GM12872 (cell line): ENCODE measurements around the gene CSF1R.

Experiments
- CTCF ChIP-seq: IDR thresholded peaks from 3 replicates; pipeline ENCODE4 v1.5.1; 2011; ENCODE audit warnings: low read depth, mild to moderate bottlenecking, low read length, moderate library complexity; ENCODE audit not compliant: insufficient read depth

Gene CSF1R

GRCh38 chr5:150106674-150107426, 20.5 kb upstream of the CSF1R start:
- no peak for TF ChIP-seq CTCF

- no peak for TF ChIP-seq CTCF
Observed at GRCh38 chr5:150105928-150106615, 19.7 kb upstream of the CSF1R start.

- TF ChIP-seq CTCF, result no peak
Observed at GRCh38 chr5:150104550-150104870, 18.2 kb upstream of the CSF1R start.

DNA sequence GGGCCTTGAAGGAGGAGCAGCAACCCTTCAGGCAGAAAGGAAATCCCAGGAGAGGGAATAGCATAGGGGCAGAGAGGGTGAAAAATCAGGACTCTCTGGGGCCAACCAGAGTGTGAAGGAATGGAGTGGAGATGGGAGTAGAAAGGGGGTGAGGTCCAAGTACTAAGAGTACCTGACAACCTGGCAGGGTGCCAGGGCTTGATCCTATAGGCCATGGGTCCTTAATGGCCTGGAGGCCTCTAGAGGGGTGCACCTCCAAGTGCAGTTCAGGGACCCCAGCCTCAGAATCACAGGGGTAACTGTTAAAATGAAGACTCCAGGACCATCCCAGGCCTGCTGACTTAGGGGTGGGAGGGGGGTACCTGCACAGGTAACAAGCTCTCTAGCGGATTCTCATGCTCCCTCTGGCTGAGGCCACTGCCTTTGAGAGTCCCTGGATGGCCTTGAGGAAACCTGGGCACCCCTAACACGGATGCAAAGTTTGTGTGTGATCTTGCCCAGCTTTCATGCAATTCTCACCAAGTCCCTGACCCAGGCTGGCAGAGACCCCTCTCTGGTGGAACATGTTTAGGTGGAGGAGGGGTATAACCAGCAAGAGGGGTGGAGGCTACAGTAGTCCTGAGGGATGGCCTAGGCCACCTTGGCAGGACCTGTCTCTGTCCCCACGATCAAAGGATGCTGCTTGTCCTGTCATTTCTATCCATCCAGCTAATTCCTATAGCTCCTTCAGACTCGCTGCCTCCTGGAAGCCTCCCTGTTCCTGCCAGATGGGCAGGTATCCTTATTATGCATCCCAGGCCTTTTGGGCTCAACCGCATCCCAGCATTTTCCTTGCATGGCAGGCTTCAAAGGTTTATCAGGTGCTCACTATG, 17.6 kb upstream of the CSF1R start:
- no peak for TF ChIP-seq CTCF

GRCh38 chr5:150101023-150101422, 14.7 kb upstream of the CSF1R start:
- no peak for TF ChIP-seq CTCF

DNA sequence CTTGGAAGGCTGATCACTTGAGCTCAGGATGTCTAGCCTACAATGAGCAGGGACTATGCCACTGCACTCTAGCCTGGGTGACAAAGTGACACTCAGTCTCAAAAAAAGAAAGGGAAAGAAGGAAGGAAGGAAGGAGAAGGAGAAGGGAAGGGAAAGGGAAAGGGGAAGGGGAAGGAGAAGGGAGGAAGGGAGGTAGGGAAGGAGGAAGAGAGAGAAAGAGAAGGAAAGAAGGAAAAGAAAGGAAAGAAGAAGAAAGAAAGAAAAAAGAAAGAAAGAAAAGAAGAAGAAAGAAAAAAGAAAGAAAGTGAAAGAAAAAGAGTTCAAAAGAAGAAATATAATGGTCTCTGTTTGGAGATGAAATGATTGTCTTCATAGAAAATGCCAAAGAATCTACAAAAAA, 10.8 kb upstream of the CSF1R start:
- no peak for TF ChIP-seq CTCF

GRCh38 chr5:150092159-150092787, 5.9 kb upstream of the CSF1R start:
- no peak for TF ChIP-seq CTCF
